GM10847 (cell line): Measurements from ENCODE around the gene ADI1.

Experiments
- POLR2A ChIP-seq: IDR thresholded peaks from 2 replicates; pipeline ENCODE4 v1.6.1; 2011; ENCODE audit not compliant: insufficient read length; ENCODE audit errors: extremely low read depth

Gene ADI1

GRCh38 chr2:3479430-3480320 lies 39.7 kb downstream of the ADI1 start:
- TF ChIP-seq POLR2A, result no peak

- no peak for TF ChIP-seq POLR2A
Measured at GRCh38 chr2:3478846-3479385, 40.4 kb downstream of the ADI1 start.

GRCh38 chr2:3476985-3477327 lies 42.4 kb downstream of the ADI1 start:
- no peak for TF ChIP-seq POLR2A

DNA sequence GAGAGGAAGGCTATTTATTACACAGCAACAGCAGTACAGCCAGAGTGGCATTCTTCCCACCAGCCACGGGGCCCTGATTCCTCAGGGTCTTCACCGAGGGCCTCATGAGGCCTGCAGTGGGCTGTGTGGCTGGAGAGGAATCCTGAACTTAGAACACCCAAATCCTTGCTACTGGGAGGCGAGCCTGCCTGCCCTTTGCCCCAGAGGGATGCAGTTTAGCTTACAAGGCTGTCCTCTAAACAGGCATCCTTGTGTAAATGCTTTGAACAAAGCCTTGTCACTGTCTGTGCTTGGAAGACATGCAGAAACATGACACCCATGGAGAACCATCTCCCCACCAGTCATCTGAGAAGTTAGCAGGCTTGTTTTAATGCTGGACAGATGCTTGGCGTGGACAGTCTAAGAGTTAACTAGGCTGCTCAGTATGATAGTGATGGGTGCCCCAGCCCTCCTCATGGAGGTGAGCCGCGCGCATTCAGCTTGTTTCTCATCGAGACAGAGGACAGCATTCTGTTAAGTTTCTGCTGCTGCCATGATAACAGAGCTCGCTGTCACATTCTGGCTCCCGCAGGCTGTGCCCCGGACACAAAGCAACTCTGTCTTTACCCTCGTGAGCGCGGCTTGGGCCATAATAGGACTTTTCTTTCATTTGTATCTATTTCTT lies 42.9 kb downstream of the ADI1 start:
- TF ChIP-seq POLR2A, result no peak

DNA sequence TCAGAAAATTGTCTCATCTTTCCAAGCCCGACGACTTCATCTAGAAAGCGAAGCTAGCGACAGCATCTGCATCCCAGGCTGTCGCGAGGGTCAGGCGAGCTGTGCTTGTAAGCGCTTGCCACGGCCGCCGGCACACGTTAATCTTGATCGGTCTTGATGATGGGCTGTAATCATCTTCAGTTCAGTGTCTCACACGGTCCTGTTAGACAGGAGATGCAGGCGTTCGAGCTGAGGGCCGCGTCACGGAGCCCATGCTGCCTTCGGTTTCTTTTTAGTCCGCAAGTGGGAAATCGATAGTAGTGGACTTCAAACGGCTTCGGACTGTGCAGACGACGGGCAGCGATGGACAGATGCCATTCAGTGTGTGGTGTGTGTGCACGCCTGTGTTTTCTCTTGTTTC lies 43.6 kb downstream of the ADI1 start:
- no peak for TF ChIP-seq POLR2A

- no peak for TF ChIP-seq POLR2A
Measured at GRCh38 chr2:3472966-3473365, 46.4 kb downstream of the ADI1 start.

GRCh38 chr2:3472296-3472695 lies 47.0 kb downstream of the ADI1 start:
- TF ChIP-seq POLR2A, result no peak

DNA sequence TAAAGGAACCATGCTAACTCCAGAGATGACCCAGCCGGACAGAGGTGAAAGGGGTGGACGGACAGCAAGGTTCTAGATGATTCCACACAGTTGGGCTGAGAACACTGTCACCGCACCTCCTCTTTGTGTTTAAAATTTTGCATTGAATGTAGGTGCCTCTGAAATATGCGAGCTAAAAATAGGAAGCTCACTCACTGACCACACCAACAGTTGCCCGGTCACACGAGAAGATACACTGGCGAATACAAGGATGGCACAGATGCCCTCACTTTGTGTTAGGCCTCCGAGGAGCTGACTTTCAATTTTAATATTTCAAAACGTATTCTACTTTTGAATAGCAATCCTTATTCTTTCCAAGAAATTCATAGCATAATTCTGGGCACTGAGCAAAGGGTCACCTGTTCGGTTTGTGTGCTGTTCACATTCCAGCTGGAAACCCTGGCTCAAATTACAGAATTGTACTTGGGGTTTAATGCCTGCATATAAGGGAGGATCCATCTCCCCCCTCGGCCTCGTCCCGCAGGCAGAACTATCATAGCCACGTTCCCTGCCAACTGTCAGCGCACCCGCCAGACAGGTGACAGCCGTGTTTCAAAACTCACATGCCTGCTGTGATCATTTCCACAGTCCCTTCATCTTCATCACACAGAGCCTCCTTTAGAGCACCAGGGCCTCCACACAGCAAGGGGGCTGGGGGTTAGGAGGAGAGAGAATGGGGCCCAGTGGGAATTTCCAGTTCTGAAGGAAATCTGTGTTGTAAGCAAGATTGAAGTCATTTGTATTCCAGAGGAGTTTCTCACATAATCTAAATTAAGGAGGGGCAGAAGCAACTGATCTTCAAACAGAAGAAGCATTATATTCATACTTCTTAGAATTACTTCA lies 48.2 kb downstream of the ADI1 start:
- TF ChIP-seq POLR2A, result no peak

DNA sequence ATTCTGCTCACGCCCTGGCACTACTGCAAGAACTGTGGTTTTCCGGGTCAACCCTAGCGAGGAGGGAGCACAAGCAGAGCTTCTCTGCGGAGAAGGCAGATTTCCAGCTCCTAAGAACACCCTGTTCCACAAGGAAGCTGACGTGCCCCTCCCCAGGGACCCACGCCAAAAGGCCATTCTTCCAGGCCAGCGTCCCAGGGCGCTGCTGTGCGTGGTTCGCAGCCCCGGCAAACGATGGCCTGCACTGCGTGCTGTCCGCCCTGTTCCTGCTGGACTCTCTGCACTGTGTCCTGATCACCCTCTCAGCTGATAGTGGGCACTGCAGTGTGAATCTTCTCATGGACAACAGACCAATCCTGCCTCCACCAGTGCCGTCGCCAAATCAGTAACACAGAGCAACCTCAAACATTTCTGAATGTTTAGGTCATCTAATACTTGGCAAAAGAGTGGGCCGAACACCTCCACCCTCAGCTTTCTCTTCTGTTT lies 49.1 kb downstream of the ADI1 start:
- TF ChIP-seq POLR2A, result no peak

DNA sequence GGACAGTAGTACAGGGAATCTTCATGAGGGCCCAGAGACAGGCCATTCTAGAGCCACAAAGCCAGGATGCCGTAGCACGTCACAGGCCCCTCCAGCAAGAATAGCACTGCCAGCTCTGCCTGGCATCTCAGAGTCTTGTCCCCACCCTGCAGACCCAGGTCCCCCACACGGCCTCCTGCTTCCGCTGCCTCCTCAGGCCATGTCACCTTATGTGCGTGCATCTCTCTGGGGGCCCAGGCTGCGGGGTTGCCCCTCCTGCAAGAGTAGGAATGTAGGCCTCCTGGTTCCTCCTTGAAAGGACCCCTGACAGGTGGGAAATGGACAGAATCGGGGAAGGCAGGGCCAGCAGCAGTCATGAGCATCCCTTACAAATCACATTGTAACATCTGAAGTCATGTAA lies 49.8 kb downstream of the ADI1 start:
- TF ChIP-seq POLR2A, result no peak

DNA sequence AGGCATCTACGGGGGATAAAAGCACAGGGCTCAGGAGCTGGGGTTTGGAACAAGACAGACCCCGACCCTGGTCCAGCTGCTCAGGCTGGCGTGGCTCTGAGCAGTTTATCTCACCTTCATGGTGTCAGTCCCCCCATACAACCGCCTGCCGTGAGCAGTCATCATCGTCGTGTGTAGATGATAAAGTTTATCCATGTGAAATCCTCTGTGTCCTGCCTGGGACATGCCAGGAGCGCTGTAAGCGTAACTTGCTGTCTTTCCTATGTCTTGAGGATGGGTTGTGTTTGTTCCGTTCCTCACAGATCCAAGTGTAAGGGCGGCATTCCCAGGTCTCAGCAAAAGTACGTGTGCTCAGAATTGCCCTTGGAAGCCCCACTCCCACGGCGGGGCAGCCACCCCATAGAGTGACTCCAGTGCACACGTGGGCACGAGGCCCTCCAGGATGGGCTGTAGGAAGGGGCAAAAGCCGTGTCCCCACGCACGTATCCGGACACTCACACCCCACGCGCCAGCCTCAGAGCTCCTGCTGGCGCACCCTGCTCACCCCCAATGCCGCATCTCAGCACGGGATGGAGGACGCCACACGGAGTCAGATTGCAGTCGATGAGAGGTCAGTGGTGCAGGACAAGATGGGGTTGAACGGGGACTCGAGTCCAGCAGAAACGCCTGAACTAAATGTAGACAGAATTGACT lies 50.9 kb downstream of the ADI1 start:
- TF ChIP-seq POLR2A, result no peak

- no peak for TF ChIP-seq POLR2A
Measured at GRCh38 chr2:3467654-3468053, 51.7 kb downstream of the ADI1 start.

DNA sequence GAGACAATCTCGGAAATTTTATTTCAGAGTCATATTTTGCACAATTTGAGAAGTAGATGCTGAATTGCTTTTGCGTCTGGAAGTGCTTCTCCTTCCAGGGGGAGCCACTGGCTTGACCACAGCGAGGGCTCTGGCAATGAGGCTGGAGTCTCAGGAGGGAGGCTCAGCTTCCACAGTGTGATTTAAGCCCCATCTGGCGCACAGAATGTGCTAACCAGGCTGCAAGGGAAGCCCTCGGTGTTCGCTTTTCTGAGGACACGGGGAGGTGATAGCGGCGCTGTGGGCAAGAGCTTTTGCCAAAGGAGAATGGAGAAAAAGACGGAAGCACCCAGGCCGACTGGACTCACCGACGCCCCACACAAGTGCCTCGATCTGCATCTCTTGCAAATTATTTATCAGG lies 52.4 kb downstream of the ADI1 start:
- TF ChIP-seq POLR2A, result no peak

DNA sequence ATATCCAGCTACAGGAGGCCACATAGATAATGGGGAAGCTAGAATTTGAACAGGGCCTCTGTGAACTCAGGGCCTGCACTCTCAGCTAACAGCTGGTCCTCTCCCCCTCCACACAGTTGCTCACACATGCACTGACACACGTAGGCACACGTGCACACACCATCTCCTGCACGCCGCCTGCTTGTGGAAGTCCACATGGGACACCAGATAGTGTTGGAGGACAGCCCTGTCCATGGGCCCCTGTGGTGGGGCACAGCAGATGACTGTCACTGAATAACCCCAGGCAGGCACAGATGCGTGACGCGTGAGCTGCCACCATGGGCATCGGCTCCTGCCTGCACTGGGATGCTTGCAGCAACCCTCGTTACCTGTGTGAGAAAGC lies 52.9 kb downstream of the ADI1 start:
- no peak for TF ChIP-seq POLR2A
